Tibial nerve (tissue), 4 donors: Measurements from ENCODE around the gene RBM19. TPM values are rescaled to one million over a fixed set of nuclear protein-coding genes. Genes with fewer than 3 reads are reported as not detected.

Experiments used
- DNase-seq, 2 donors: peaks; one replicate each; pipeline ENCODE4 v3.0.0-alpha.2; 2019; ENCODE audit warnings: low spot score in 2 of 2
- H3K27ac ChIP-seq, 4 donors: fragments of 200-600 bp; sonication (generic) in 3 of 4; one replicate each; pipeline ENCODE4 v1.5.1; 2017 to 2019; ENCODE audit warnings: mild to moderate bottlenecking in 1 of 4
- H3K27me3 ChIP-seq, 2 donors: fragments of 200-600 bp; sonication (generic) in 1 of 2; one replicate each; pipeline versions ENCODE4 v1.5.1 to v1.6.0; 2017 to 2019
- H3K36me3 ChIP-seq, 3 donors: fragments of 200-600 bp; sonication (generic); one replicate each; pipeline ENCODE4 v1.5.1; 2018 to 2019
- H3K4me1 ChIP-seq, 4 donors: fragments of 200-600 bp; sonication (generic) in 3 of 4; one replicate each; pipeline ENCODE4 v1.5.1; 2017 to 2019
- H3K4me3 ChIP-seq, 4 donors: fragments of 200-600 bp; sonication (generic) in 3 of 4; one replicate each; pipeline ENCODE4 v1.5.1; 2017 to 2019; ENCODE audit warnings: mild to moderate bottlenecking in 1 of 4, moderate library complexity in 1 of 4
- H3K9me3 ChIP-seq, 4 donors: fragments of 200-600 bp; sonication (generic) in 3 of 4; one replicate each; pipeline ENCODE4 v1.5.1; 2017 to 2019
- CTCF ChIP-seq, 5 experiments: fragments of 200-600 bp in 3 of 5; fragments of 450-650 bp in 2 of 5; sonication (generic) in 3 of 5; IDR thresholded peaks; one replicate each; pipeline ENCODE4 v1.5.1; 2016 to 2019; ENCODE audit warnings: antibody characterized with exemption in 5 of 5, mild to moderate bottlenecking in 3 of 5, moderate library complexity in 2 of 5
- EP300 ChIP-seq, 2 donors: sonication (generic); formaldehyde crosslinking; IDR thresholded peaks; one replicate each; pipeline ENCODE4 v1.6.1; 2017; ENCODE audit warnings: antibody characterized with exemption in 2 of 2, mild to moderate bottlenecking in 1 of 2
- POLR2A ChIP-seq, 2 donors: fragments of 450-650 bp; IDR thresholded peaks; one replicate each; pipeline ENCODE4 v1.6.1; 2017; ENCODE audit warnings: antibody characterized with exemption in 2 of 2, mild to moderate bottlenecking in 2 of 2, moderate library complexity in 2 of 2
- WGBS, 2 donors: methylation state at CpG; one replicate each; pipeline ENCODE4 v1.1.5; 2018; 5-methylcytosine and 5-hydroxymethylcytosine counted together
- total RNA-seq, 4 donors: library from RNA; depleted of rRNA; stranded (reverse); fragments of >200 nt; gene quantifications; one replicate each; pipeline ENCODE4 v1.1.0, GENCODE V29; 2016

Gene RBM19
- total RNA-seq, 4 donors from 2014 or later, result 32.0 to 57.9 (median 38.9) TPM

DNA sequence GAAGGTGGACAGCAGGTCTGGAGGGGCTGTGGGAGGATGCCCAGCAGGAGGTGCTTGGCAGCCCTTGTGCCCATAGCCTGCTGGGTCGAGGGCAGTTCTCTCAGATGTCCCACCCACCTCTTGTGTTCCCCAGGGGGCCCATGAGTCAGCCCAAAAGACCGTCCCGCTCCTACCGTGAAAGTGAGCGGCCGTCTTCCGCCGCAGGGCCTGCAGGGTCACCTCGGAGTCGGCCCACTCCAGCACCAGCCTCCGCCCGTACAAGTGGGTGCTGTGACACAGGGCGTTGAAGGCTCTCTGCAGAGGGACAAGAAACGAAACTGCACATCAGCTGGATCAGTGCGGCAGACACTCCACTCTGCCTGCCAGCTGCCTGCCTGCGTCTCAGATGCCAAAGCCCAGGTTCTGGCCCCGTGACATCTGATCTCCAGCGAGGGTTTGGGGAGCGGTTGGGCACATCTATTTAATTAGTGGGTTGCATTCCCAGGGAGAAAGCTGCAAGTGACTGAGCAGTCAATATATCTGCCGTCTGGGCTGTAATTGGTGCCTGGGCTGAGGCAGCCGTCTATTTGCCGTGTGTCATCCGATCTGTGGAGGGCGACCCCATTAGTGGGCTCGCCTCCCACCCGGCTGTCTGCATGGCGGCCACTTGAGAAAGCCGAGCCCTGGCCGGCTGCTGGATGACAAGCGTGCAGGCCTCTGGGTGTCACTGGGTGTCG, 121.5 kb downstream of the RBM19 start:
- H3K27me3 ChIP-seq, result no peaks in the 10 kb centered on the region
- 77 to 87% methylated on average over 21 to 31 of the region's 31 CpGs for WGBS, 2 donors

GRCh38 chr12:113842699-113843098, 123.4 kb downstream of the RBM19 start:
- TF ChIP-seq EP300 (IDR thresholded peaks at IDR 0.05), result no peak
- TF ChIP-seq POLR2A (IDR thresholded peaks at IDR 0.05), result no peak
- no peak for TF ChIP-seq CTCF (IDR thresholded peaks at IDR 0.05)
- H3K27me3 ChIP-seq, result no peaks in the 10 kb centered on the region
- H3K36me3 ChIP-seq, result peaks cover 0 to 68% (median 0%) of the 10 kb centered on the region in 3 donors
- H3K4me3 ChIP-seq, result no peak overlapping the region
- H3K27ac ChIP-seq, result no peak overlapping the region
- no peak for DNase-seq
- 89 to 96% methylated on average over 4 of the region's 4 CpGs for WGBS, 2 donors
- H3K9me3 ChIP-seq, result no peaks in the 10 kb centered on the region
- no peaks in the 10 kb centered on the region for H3K4me1 ChIP-seq

More for the DNA sequence above, 121.5 kb downstream of the RBM19 start:
- no peaks in the 10 kb centered on the region for H3K4me1 ChIP-seq
- H3K9me3 ChIP-seq, result no peaks in the 10 kb centered on the region
- H3K36me3 ChIP-seq, result peaks cover 0 to 63% (median 0%) of the 10 kb centered on the region in 3 donors
- DNase-seq, result no peak
- H3K27ac ChIP-seq, result no peak overlapping the region
- TF ChIP-seq POLR2A (IDR thresholded peaks at IDR 0.05) (no peak), EP300 (IDR thresholded peaks at IDR 0.05) (no peak), CTCF (IDR thresholded peaks at IDR 0.05) (no peak)
- H3K4me3 ChIP-seq, result no peak overlapping the region

GRCh38 chr12:113841786-113842185, 124.3 kb downstream of the RBM19 start:
- no peaks in the 10 kb centered on the region for H3K27me3 ChIP-seq
- H3K36me3 ChIP-seq, result peaks cover 0 to 67% (median 0%) of the 10 kb centered on the region in 3 donors
- no peaks in the 10 kb centered on the region for H3K4me1 ChIP-seq
- no peak for DNase-seq
- H3K4me3 ChIP-seq, result no peak overlapping the region
- TF ChIP-seq EP300 (IDR thresholded peaks at IDR 0.05), result no peak
- TF ChIP-seq CTCF (IDR thresholded peaks at IDR 0.05), result no peak
- TF ChIP-seq POLR2A (IDR thresholded peaks at IDR 0.05), result no peak
- no peaks in the 10 kb centered on the region for H3K9me3 ChIP-seq
- WGBS, 2 donors, result 81 to 87% methylated on average over 3 of the region's 3 CpGs
- no peak overlapping the region for H3K27ac ChIP-seq

GRCh38 chr12:113840401-113841042, 125.6 kb downstream of the RBM19 start:
- 82 to 91% methylated on average over 13 to 15 of the region's 15 CpGs for WGBS, 2 donors
- H3K36me3 ChIP-seq, result peaks cover 0 to 59% (median 0%) of the 10 kb centered on the region in 3 donors
- TF ChIP-seq CTCF (IDR thresholded peaks at IDR 0.05) (no peak), POLR2A (IDR thresholded peaks at IDR 0.05) (no peak), EP300 (IDR thresholded peaks at IDR 0.05) (no peak)
- H3K27ac ChIP-seq, result no peak overlapping the region
- no peak for DNase-seq
- H3K27me3 ChIP-seq, result no peaks in the 10 kb centered on the region
- H3K4me3 ChIP-seq, result no peak overlapping the region
- H3K4me1 ChIP-seq, result no peaks in the 10 kb centered on the region
- no peaks in the 10 kb centered on the region for H3K9me3 ChIP-seq

DNA sequence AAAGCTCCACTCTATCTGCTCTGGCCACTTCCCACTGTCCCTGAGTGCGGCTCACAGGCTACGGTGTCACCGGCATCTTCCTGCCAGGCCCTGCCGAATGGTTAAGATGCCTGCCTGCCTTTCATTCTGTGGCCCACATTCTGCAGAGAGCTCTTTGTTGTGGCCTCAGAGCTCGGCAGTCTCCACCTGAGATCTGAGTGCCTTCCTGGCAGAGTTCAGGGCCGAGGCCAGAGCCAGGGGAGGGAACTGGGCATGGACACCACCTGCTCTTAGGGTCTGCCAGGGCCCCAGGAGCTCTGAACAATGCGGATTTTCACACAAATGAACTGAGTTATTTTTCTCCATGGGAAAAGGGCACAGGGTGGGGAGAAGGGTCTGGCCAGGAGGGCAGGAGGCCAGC, 127.2 kb downstream of the RBM19 start:
- Histone ChIP-seq H3K27ac (no peak overlapping the region), H3K36me3 (peaks cover 0 to 51% (median 0%) of the 10 kb centered on the region in 3 donors), H3K9me3 (no peaks in the 10 kb centered on the region), H3K27me3 (no peaks in the 10 kb centered on the region), H3K4me3 (no peak overlapping the region), H3K4me1 (no peaks in the 10 kb centered on the region)
- TF ChIP-seq CTCF (IDR thresholded peaks at IDR 0.05) (no peak), POLR2A (IDR thresholded peaks at IDR 0.05) (no peak), EP300 (IDR thresholded peaks at IDR 0.05) (no peak)
- no peak for DNase-seq
- WGBS, 2 donors, result 78 to 84% methylated on average over 6 to 7 of the region's 7 CpGs
